Nephron progenitor cell (in vitro differentiated cells): ENCODE data around the gene ERBB4.

ENCODE experiments used
- DNase-seq: peaks from one replicate; pipeline ENCODE4 v3.0.0; 2021
- H3K27ac Mint-ChIP-seq: 2 replicates; pipeline ENCODE4 v1.8.0; 2021; ENCODE audit warnings: mild to moderate bottlenecking, moderate library complexity, mixed read lengths
- H3K27me3 Mint-ChIP-seq: 2 replicates; pipeline ENCODE4 v1.8.0; 2021; ENCODE audit warnings: mild to moderate bottlenecking, low read depth, mixed read lengths; ENCODE audit not compliant: poor library complexity
- H3K36me3 Mint-ChIP-seq: 2 replicates; pipeline ENCODE4 v1.8.0; 2021; ENCODE audit warnings: low read depth, mixed read lengths
- H3K4me1 Mint-ChIP-seq: 2 replicates; pipeline ENCODE4 v1.8.0; 2021; ENCODE audit warnings: mixed read lengths
- H3K4me3 Mint-ChIP-seq: 2 replicates; pipeline ENCODE4 v1.8.0; 2021; ENCODE audit warnings: mild to moderate bottlenecking, moderate library complexity, mixed read lengths
- H3K9me3 Mint-ChIP-seq: 2 replicates; pipeline ENCODE4 v1.8.0; 2021; ENCODE audit warnings: mild to moderate bottlenecking, moderate library complexity, mixed read lengths
- TF ChIP-seq, protein P1 (sequence below): fragments of 200-600 bp; sonication (generic); IDR thresholded peaks from 2 replicates; pipeline ENCODE4 v1.5.0; 2021; ENCODE audit warnings: antibody characterized with exemption

The ERBB4 gene

GRCh38 chr2:211981451-211981850, 557.2 kb downstream of the ERBB4 start:
- TF ChIP-seq, protein P1, sequence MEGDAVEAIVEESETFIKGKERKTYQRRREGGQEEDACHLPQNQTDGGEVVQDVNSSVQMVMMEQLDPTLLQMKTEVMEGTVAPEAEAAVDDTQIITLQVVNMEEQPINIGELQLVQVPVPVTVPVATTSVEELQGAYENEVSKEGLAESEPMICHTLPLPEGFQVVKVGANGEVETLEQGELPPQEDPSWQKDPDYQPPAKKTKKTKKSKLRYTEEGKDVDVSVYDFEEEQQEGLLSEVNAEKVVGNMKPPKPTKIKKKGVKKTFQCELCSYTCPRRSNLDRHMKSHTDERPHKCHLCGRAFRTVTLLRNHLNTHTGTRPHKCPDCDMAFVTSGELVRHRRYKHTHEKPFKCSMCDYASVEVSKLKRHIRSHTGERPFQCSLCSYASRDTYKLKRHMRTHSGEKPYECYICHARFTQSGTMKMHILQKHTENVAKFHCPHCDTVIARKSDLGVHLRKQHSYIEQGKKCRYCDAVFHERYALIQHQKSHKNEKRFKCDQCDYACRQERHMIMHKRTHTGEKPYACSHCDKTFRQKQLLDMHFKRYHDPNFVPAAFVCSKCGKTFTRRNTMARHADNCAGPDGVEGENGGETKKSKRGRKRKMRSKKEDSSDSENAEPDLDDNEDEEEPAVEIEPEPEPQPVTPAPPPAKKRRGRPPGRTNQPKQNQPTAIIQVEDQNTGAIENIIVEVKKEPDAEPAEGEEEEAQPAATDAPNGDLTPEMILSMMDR = no peak
- H3K4me1 Mint-ChIP-seq = no peaks in the 10 kb centered on the region
- no peak overlapping the region for H3K4me3 Mint-ChIP-seq
- no peak overlapping the region for H3K27ac Mint-ChIP-seq
- H3K36me3 Mint-ChIP-seq = no peaks in the 10 kb centered on the region
- no peaks in the 10 kb centered on the region for H3K9me3 Mint-ChIP-seq
- H3K27me3 Mint-ChIP-seq = peaks cover 2% of the 10 kb centered on the region
- no peak for DNase-seq

DNA sequence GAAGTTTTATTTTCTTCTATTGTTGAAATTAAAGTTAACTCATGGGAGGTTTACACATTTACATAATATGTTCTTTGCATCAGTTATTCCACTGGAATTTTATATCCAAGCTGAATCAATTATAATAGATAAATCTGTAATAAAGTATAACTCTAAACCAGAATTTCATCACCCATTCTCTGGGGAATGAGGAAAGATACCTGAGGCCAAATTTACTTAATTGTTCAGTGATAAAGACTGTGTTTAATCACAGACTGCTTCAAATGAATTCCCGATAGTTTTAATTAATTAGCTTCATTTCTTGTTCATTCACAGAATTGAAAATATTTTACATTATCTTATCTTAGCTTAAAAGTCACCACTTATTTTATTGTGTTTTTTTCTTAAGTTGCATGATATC, 562.5 kb downstream of the ERBB4 start:
- Mint-ChIP-seq H3K27ac (no peak overlapping the region), H3K4me1 (no peaks in the 10 kb centered on the region), H3K9me3 (peaks cover 12% of the 10 kb centered on the region), H3K4me3 (no peak overlapping the region), H3K27me3 (peaks cover 1% of the 10 kb centered on the region), H3K36me3 (no peaks in the 10 kb centered on the region)
- TF ChIP-seq, protein P1 = no peak
- no peak for DNase-seq

GRCh38 chr2:211967234-211967633, 571.4 kb downstream of the ERBB4 start:
- no peak overlapping the region for H3K27ac Mint-ChIP-seq
- peaks cover 6% of the 10 kb centered on the region for H3K9me3 Mint-ChIP-seq
- TF ChIP-seq, protein P1 = no peak
- H3K4me3 Mint-ChIP-seq = no peak overlapping the region
- H3K27me3 Mint-ChIP-seq = no peaks in the 10 kb centered on the region
- DNase-seq = no peak
- no peaks in the 10 kb centered on the region for H3K4me1 Mint-ChIP-seq
- no peaks in the 10 kb centered on the region for H3K36me3 Mint-ChIP-seq

- H3K36me3 Mint-ChIP-seq = no peaks in the 10 kb centered on the region
- no peaks in the 10 kb centered on the region for H3K9me3 Mint-ChIP-seq
- no peak overlapping the region for H3K27ac Mint-ChIP-seq
- TF ChIP-seq, protein P1 = no peak
- DNase-seq = no peak
- H3K4me3 Mint-ChIP-seq = no peak overlapping the region
- no peaks in the 10 kb centered on the region for H3K4me1 Mint-ChIP-seq
- no peaks in the 10 kb centered on the region for H3K27me3 Mint-ChIP-seq
Observed at GRCh38 chr2:211963969-211964368, 574.6 kb downstream of the ERBB4 start.

- no peak overlapping the region for H3K27ac Mint-ChIP-seq
- H3K4me3 Mint-ChIP-seq = no peak overlapping the region
- no peaks in the 10 kb centered on the region for H3K36me3 Mint-ChIP-seq
- DNase-seq = no peak
- H3K9me3 Mint-ChIP-seq = no peaks in the 10 kb centered on the region
- TF ChIP-seq, protein P1 = no peak
- no peaks in the 10 kb centered on the region for H3K27me3 Mint-ChIP-seq
- H3K4me1 Mint-ChIP-seq = no peaks in the 10 kb centered on the region
Observed at GRCh38 chr2:211957799-211958198, 580.8 kb downstream of the ERBB4 start.

- no peaks in the 10 kb centered on the region for H3K36me3 Mint-ChIP-seq
- no peaks in the 10 kb centered on the region for H3K4me1 Mint-ChIP-seq
- no peaks in the 10 kb centered on the region for H3K27me3 Mint-ChIP-seq
- no peak overlapping the region for H3K4me3 Mint-ChIP-seq
- H3K9me3 Mint-ChIP-seq = peaks cover 3% of the 10 kb centered on the region
- no peak overlapping the region for H3K27ac Mint-ChIP-seq
- TF ChIP-seq, protein P1 = no peak
- DNase-seq = no peak
Observed at GRCh38 chr2:211955648-211956047, 583.0 kb downstream of the ERBB4 start.
